GM21723 (cell line): ENCODE measurements around the gene KLHL26.

Experiments
- ATAC-seq: cut with Tn5 transposase; IDR thresholded peaks from one replicate; pipeline ENCODE4 v1.9.1; 2021; ENCODE audit warnings: mild to moderate bottlenecking, moderate library complexity; ENCODE audit not compliant: unreplicated experiment

Gene KLHL26

DNA sequence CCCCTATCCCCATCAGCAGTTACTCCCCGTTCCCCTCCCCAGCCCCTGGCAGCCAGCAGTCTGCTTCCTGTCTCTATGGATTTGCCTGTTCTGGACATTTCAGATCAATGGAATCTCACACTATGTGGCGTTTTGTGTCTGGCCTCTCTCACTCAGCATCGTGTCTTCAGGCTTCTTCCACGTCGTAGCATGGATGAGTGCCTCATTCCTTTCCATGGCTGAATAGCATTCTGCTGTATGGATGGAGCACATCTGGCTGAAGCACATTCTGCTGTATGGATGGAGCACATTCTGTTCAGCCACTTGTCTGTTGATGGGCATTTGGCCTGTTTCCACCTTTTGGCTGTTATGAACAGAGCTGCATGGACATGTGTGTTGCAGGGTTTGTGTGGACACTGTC, 76.2 kb downstream of the KLHL26 start:
- no peak for ATAC-seq

GRCh38 chr19:18713550-18714117, 76.8 kb downstream of the KLHL26 start:
- ATAC-seq, result no peak

DNA sequence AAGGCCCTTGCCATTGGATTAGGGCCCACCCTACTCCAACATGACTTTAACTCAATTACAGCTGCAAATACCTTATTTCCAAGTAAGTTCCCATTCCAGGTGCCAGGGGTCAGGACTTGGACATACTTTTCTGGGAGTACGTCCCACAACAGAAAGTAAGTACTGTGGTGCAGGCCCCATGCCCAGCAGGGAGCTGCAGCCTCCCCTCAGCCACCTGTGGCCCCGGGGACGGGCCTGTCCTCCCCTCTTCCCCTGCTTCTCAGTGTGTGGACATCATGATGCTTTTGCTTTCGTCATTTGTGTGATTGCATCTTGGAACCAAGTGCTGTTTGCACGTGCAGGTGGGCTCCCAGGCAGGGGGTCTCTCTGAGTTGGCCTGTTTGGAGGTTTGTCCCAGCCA, 78.6 kb downstream of the KLHL26 start:
- ATAC-seq, result no peak

DNA sequence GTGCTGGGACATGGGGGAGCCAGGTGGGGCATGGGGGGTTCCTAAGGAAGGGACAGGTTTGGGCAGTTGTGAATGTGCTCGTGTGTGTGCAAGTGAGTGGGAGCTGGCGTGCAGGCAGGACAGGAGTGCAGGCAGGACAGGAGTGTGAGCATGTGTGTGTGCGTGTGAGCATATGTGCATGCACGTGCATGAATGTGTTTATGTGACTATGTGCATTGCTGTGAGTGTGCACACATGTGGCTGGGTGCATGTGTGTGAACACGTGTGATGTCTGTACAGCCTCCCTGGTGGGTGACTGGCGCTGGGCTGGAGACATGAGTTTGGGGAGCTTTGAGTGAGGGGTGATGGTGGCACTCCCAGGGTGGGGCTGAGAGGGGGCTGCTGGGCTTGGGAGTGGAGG, 80.0 kb downstream of the KLHL26 start:
- no peak for ATAC-seq

GRCh38 chr19:18717601-18718000, 80.8 kb downstream of the KLHL26 start:
- ATAC-seq, result no peak

DNA sequence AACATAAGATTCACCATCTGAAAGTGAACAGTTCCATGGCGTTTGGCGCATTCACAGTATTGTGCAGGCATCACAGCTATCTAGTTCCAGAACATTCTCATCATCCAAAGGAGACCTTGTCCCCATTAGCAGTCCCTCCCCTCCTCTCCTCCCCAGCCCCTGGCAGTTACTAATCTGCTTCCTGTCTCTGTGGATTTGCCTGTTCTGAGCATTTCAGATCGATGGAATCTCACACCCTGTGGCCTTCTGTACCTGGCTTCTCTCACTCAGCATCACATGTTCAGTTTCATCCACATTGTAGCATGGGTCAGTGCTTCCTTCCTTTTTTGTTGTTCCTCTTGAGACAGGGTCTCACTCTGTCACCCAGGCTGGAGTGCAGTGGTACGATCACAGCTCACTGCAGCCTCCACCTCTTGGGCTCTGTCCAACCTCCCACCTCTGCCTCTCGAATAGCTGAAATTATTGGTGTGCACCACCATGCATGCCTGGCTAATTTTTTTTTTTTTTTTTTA, 81.2 kb downstream of the KLHL26 start:
- ATAC-seq, result no peak

DNA sequence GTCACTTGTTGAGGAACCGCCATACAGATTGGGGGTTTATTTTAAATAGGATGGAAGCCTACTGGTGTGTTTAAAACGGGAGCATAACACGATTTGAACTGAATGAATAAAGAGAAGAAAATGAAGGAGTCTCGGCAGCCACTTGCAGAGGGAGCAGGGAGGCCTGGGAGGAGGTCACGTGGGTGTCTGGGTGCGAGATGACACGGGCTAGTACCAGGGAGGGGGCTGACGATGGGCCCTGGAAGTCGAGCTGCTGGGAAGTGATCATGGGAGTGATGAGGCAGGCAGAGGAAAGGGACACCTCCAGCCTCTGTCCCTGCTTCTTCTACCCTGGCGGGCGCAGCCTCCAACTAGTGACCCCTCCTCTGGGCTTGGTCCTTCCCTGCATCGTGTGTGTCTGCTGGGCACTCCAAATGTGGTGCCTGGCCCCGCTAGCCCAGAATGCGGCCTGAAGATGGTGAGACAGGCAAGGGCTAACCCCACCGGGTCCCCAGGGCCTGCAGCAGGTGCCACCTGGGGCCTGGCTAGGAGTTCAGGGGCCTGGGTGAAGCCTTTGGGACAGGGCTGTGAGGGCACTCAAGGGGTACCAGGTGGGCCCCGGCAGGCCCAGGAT, 82.1 kb downstream of the KLHL26 start:
- no peak for ATAC-seq

DNA sequence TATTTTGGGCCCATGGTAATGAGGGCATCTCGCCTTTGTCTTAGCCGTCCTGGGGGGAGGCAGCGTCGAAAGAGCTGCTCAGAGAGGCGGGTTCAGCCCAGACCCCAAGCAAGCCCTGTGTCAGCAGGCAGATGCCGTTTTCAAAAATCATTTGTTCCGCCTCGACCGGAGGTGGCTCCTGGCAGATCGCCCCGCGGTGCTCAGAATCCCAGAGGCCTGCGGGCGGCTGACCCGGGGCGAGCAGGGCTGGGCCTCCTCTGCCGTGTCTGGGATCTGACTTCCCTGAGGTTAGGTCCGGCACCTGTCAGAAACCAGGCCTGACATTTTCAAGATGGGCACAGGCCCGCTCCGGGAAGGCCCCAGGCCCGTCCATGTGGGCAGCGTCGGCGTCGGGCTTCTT, 82.7 kb downstream of the KLHL26 start:
- ATAC-seq, result no peak
